IMR-90 (cell line): ENCODE measurements around the gene REXO1. TPM values are rescaled to one million over a fixed set of nuclear protein-coding genes. Genes with fewer than 3 reads are reported as not detected.

Experiments used
- ATAC-seq: fragments of 200-7000 bp; cut with Tn5 transposase; 2 replicates; pipeline ENCODE4 v1.9.1; 2020; ENCODE audit warnings: low read depth, mild to moderate bottlenecking, moderate library complexity
- BruUV-seq: library from RNA; stranded (reverse); fragments of 400-500 nt; replicated peaks from 2 replicates; lab custom pipeline; 2021; lab: Mats Ljungman, UMichigan
- CTCF ChIA-PET: fragments of 300-600 bp; formaldehyde crosslinking; extraction: SDS; loops from one replicate; lab custom pipeline; 2021; ENCODE audit warnings: antibody characterized with exemption; lab: Yijun Ruan, JAX
- POLR2A ChIA-PET: fragments of 300-600 bp; sonication (Branson Sonifier 250); formaldehyde crosslinking; loops from one replicate; lab custom pipeline; 2022; ENCODE audit warnings: antibody characterized with exemption; ENCODE audit not compliant: unreplicated experiment; lab: Charles Lee
- DNase-seq: peaks from one replicate; pipeline ENCODE4 v3.0.0; 2013
- H2AFZ ChIP-seq: replicated peaks from 2 replicates; pipeline ENCODE3; 2013; ENCODE audit warnings: low read length, mild to moderate bottlenecking; ENCODE audit not compliant: poor library complexity
- H2AK5ac ChIP-seq: 2 replicates; pipeline ENCODE4 v1.6.1; 2013; ENCODE audit warnings: low read depth, low read length, inconsistent platforms
- H2AK9ac ChIP-seq: replicated peaks from 2 replicates; pipeline ENCODE3; 2013; ENCODE audit warnings: mild to moderate bottlenecking, low read depth, low read length, moderate library complexity; ENCODE audit not compliant: poor library complexity
- H2BK120ac ChIP-seq: 2 replicates; pipeline ENCODE4 v1.6.1; 2013; ENCODE audit warnings: low read depth, low read length, inconsistent platforms
- H2BK15ac ChIP-seq: 3 replicates; pipeline ENCODE4 v1.6.1; 2013; ENCODE audit warnings: low read depth, low read length, inconsistent platforms
- H2BK20ac ChIP-seq: 2 replicates; pipeline ENCODE4 v1.6.1; 2013; ENCODE audit warnings: low read depth, mild to moderate bottlenecking, inconsistent platforms, low read length, moderate library complexity
- H2BK5ac ChIP-seq: 2 replicates; pipeline ENCODE4 v1.6.1; 2013; ENCODE audit warnings: mild to moderate bottlenecking, low read depth, low read length, inconsistent platforms; ENCODE audit not compliant: poor library complexity, severe bottlenecking
- H3K14ac ChIP-seq: replicated peaks from 2 replicates; pipeline ENCODE4 v1.6.1; 2013; ENCODE audit warnings: low read depth, low read length, inconsistent platforms
- H3K18ac ChIP-seq: 2 replicates; pipeline ENCODE4 v1.6.1; 2013; ENCODE audit warnings: low read depth, low read length, control low read depth
- H3K23ac ChIP-seq: 2 replicates; pipeline ENCODE4 v1.6.1; 2013; ENCODE audit warnings: low read depth, low read length, inconsistent platforms
- H3K27ac ChIP-seq: 2 replicates; pipeline ENCODE4 v1.5.1; 2013; ENCODE audit warnings: mild to moderate bottlenecking, control low read depth, low read length; ENCODE audit not compliant: insufficient read depth
- H3K27me3 ChIP-seq: 2 replicates; pipeline ENCODE4 v1.6.1; 2013; ENCODE audit warnings: low read length; ENCODE audit not compliant: control insufficient read depth, insufficient read depth
- H3K36me3 ChIP-seq: 2 replicates; pipeline ENCODE4 v1.6.1; 2013; ENCODE audit warnings: low read length, mixed read lengths; ENCODE audit not compliant: control insufficient read depth, insufficient read depth
- H3K4ac ChIP-seq: 2 replicates; pipeline ENCODE4 v1.6.1; 2013; ENCODE audit warnings: low read depth, low read length, inconsistent platforms
- H3K4me1 ChIP-seq: 2 replicates; pipeline ENCODE4 v1.6.1; 2013; ENCODE audit warnings: low read length, mixed read lengths; ENCODE audit not compliant: control insufficient read depth, insufficient read depth
- H3K4me2 ChIP-seq: 2 replicates; pipeline ENCODE4 v1.6.1; 2013; ENCODE audit warnings: low read depth, mild to moderate bottlenecking, control low read depth, low read length, moderate library complexity
- H3K4me3 ChIP-seq: 2 replicates; pipeline ENCODE4 v1.5.1; 2013; ENCODE audit warnings: low read depth, mild to moderate bottlenecking, control low read depth, low read length, moderate library complexity; ENCODE audit not compliant: insufficient read depth
- H3K56ac ChIP-seq: 2 replicates; pipeline ENCODE4 v1.6.1; 2013; ENCODE audit warnings: low read length, inconsistent platforms; ENCODE audit not compliant: insufficient read depth; ENCODE audit errors: extremely low read depth
- H3K79me1 ChIP-seq, 2 experiments: 2 replicates each; pipeline ENCODE4 v1.6.1; 2013; ENCODE audit warnings: low read length in 2 of 2, inconsistent platforms in 1 of 2, low read depth in 1 of 2
- H3K9ac ChIP-seq: 2 replicates; pipeline ENCODE4 v1.6.1; 2013; ENCODE audit warnings: low read depth, low read length, control low read depth
- H3K9me1 ChIP-seq: 2 replicates; pipeline ENCODE4 v1.6.1; 2013; ENCODE audit warnings: low read length, inconsistent platforms; ENCODE audit not compliant: insufficient read depth
- H3K9me3 ChIP-seq: 2 replicates; pipeline ENCODE4 v1.6.1; 2013; ENCODE audit warnings: low read length; ENCODE audit not compliant: control insufficient read depth, insufficient read depth
- H4K20me1 ChIP-seq: 2 replicates; pipeline ENCODE4 v1.6.1; 2013; ENCODE audit warnings: low read length, inconsistent platforms; ENCODE audit not compliant: insufficient read depth
- H4K5ac ChIP-seq: 2 replicates; pipeline ENCODE4 v1.6.1; 2013; ENCODE audit warnings: mild to moderate bottlenecking, low read depth, low read length, control low read depth
- H4K8ac ChIP-seq, 2 experiments: 2 replicates each; pipeline ENCODE4 v1.6.1; 2013; ENCODE audit warnings: low read depth in 2 of 2, low read length in 2 of 2, control low read depth in 1 of 2, inconsistent platforms in 1 of 2
- H4K91ac ChIP-seq: 2 replicates; pipeline ENCODE4 v1.6.1; 2013; ENCODE audit warnings: low read depth, low read length, inconsistent platforms; ENCODE audit not compliant: insufficient read depth
- CEBPB ChIP-seq: IDR thresholded peaks from 2 replicates; pipeline ENCODE4 v1.6.1; 2012; ENCODE audit warnings: low read depth, low read length, improper control_type of control experiment
- CHD1 ChIP-seq: IDR thresholded peaks from 2 replicates; pipeline ENCODE4 v1.6.1; 2012; ENCODE audit warnings: low read depth, low read length, improper control_type of control experiment
- MAFK ChIP-seq: IDR thresholded peaks from 2 replicates; pipeline ENCODE4 v1.6.1; 2012; ENCODE audit warnings: low read depth, low read length, improper control_type of control experiment
- MAZ ChIP-seq: IDR thresholded peaks from 2 replicates; pipeline ENCODE4 v1.6.1; 2012; ENCODE audit warnings: low read depth, mild to moderate bottlenecking, low read length, improper control_type of control experiment, moderate library complexity, borderline replicate concordance
- MXI1 ChIP-seq: IDR thresholded peaks from 2 replicates; pipeline ENCODE4 v1.6.1; 2012; ENCODE audit warnings: low read depth, mild to moderate bottlenecking, low read length, moderate library complexity, borderline replicate concordance
- POLR2A ChIP-seq: IDR thresholded peaks from 2 replicates; pipeline ENCODE4 v1.6.1; 2012; ENCODE audit warnings: mild to moderate bottlenecking, low read depth, low read length
- RAD21 ChIP-seq: IDR thresholded peaks from 2 replicates; pipeline ENCODE4 v1.6.1; 2012; ENCODE audit warnings: low read length, improper control_type of control experiment
- RFX5 ChIP-seq: IDR thresholded peaks from 2 replicates; pipeline ENCODE4 v1.8.0; 2012; ENCODE audit warnings: low read depth, mild to moderate bottlenecking, low read length, moderate library complexity
- SMC3 ChIP-seq: fragments of 150-350 bp; IDR thresholded peaks from 2 replicates; pipeline ENCODE4 v1.6.1; 2016; ENCODE audit warnings: low read depth, mild to moderate bottlenecking, antibody characterized with exemption, low read length, moderate library complexity
- WGBS, 2 experiments: methylation state at CpG; one replicate each; pipeline versions ENCODE4 v1.1.5 to v1.1.7; 2013; ENCODE audit warnings: missing lambda C conversion rate in 2 of 2; ENCODE audit not compliant: insufficient read length in 1 of 2; ENCODE audit errors: extremely low coverage in 2 of 2; 5-methylcytosine and 5-hydroxymethylcytosine counted together
- dilution Hi-C: fragments of 300-500 bp; cut with HindIII; formaldehyde crosslinking; loops from one replicate; pipeline ENCODE4 v1.14.3; 2018; ENCODE audit warnings: low sequenced_read_pairs; ENCODE audit not compliant: unreplicated experiment
- in situ Hi-C: fragments of 300-500 bp; cut with MboI; formaldehyde crosslinking; loops from 3 replicates; pipeline ENCODE4 v1.14.3; 2019; ENCODE audit warnings: low sequenced_read_pairs, inconsistent platforms, mixed read lengths
- intact Hi-C: fragments of 100-400 bp; cut with micrococcal nuclease; formaldehyde crosslinking; loops from 2 replicates; pipeline ENCODE4 v1.10.0; 2022
- polyA plus RNA-seq, 3 experiments: library from polyadenylated mRNA; depleted of rRNA; stranded (reverse); fragments of >200 nt; gene quantifications; 2 replicates each; pipeline ENCODE4 v1.2.3, GENCODE V29; 2012; ENCODE audit warnings: low replicate concordance in 1 of 3
- total RNA-seq: library from RNA; depleted of rRNA; stranded (reverse); fragments of >200 nt; gene quantifications from 2 replicates; pipeline ENCODE4 v1.2.3, GENCODE V29; 2012
- TF ChIP-seq, protein P1 (sequence below): fragments of 150-350 bp; IDR thresholded peaks from 2 replicates; pipeline ENCODE4 v1.6.1; 2016; ENCODE audit warnings: low read depth, mild to moderate bottlenecking, low read length, moderate library complexity, borderline replicate concordance
- TF ChIP-seq, protein P2 (sequence below): conservative IDR thresholded peaks from 2 replicates; pipeline ENCODE4 v1.5.1; 2012; ENCODE audit warnings: mild to moderate bottlenecking, low read depth, low read length, improper control_type of control experiment
- TF ChIP-seq, protein P3 (sequence below): fragments of 150-350 bp; IDR thresholded peaks from 2 replicates; pipeline ENCODE4 v1.6.1; 2017; ENCODE audit warnings: mild to moderate bottlenecking, antibody characterized with exemption, low read length, low read depth

The REXO1 gene
- total and polyA plus RNA-seq, 2 of the 4 experiments (the other 2 are of a cell fraction) = 1.4 to 63.7 TPM

DNA sequence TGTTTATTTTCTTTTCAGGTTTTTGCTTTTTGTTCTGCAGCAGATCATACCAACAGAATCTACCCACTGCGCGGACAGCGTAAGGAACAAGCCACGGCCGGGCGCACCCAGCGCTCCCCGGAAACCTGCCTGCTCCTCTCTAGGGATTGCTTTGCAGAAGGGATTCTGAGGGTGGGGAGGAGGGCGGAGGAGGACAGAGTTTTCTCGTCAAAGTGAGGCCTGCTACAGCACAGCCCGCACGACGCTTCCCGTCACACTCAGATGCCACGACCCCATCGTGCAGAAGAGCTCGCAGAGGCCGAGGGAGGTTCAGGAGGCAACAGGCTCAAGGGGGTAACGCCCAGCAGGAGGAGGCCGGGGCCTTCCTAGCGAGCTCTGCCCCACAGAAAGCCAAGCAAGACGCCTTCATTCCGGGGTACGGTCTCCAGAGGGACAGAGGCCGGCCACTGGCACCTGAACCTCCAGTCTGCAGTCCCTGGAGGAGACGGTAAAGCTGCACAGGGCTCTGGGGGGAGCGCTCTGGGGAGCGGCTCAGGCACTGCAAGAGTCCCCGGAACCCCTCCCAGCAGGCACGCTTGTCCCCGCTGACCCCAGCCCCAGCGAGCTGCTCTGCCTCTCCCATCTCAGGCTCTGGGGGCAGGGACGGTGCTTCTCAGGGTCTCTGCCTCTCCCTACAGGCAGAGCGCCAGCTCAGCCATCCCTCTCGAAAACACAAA, 6.9 kb downstream of the REXO1 start:
- H3K36me3 ChIP-seq = peaks cover 6% of the 10 kb centered on the region
- no peak for ATAC-seq
- H2BK20ac ChIP-seq = no peak overlapping the region
- no peak overlapping the region for H3K4me3 ChIP-seq
- no peak overlapping the region for H2BK120ac ChIP-seq
- no peak overlapping the region for H3K23ac ChIP-seq
- H3K79me1 ChIP-seq = peaks cover 3 to 77% of the 10 kb centered on the region in 2 experiments; a peak in 3 of 4 replicates
- no peaks in the 10 kb centered on the region for H3K9me1 ChIP-seq
- H3K56ac ChIP-seq = no peak overlapping the region
- H4K5ac ChIP-seq = no peak overlapping the region
- TF ChIP-seq MAZ (no peak), POLR2A (no peak), SMC3 (no peak), MXI1 (no peak), RAD21 (no peak), RFX5 (no peak), MAFK (no peak), CHD1 (no peak), CEBPB (no peak)
- TF ChIP-seq, protein P1, sequence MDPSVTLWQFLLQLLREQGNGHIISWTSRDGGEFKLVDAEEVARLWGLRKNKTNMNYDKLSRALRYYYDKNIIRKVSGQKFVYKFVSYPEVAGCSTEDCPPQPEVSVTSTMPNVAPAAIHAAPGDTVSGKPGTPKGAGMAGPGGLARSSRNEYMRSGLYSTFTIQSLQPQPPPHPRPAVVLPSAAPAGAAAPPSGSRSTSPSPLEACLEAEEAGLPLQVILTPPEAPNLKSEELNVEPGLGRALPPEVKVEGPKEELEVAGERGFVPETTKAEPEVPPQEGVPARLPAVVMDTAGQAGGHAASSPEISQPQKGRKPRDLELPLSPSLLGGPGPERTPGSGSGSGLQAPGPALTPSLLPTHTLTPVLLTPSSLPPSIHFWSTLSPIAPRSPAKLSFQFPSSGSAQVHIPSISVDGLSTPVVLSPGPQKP = no peak
- TF ChIP-seq, protein P2, sequence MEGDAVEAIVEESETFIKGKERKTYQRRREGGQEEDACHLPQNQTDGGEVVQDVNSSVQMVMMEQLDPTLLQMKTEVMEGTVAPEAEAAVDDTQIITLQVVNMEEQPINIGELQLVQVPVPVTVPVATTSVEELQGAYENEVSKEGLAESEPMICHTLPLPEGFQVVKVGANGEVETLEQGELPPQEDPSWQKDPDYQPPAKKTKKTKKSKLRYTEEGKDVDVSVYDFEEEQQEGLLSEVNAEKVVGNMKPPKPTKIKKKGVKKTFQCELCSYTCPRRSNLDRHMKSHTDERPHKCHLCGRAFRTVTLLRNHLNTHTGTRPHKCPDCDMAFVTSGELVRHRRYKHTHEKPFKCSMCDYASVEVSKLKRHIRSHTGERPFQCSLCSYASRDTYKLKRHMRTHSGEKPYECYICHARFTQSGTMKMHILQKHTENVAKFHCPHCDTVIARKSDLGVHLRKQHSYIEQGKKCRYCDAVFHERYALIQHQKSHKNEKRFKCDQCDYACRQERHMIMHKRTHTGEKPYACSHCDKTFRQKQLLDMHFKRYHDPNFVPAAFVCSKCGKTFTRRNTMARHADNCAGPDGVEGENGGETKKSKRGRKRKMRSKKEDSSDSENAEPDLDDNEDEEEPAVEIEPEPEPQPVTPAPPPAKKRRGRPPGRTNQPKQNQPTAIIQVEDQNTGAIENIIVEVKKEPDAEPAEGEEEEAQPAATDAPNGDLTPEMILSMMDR = no peak
- TF ChIP-seq, protein P3, sequence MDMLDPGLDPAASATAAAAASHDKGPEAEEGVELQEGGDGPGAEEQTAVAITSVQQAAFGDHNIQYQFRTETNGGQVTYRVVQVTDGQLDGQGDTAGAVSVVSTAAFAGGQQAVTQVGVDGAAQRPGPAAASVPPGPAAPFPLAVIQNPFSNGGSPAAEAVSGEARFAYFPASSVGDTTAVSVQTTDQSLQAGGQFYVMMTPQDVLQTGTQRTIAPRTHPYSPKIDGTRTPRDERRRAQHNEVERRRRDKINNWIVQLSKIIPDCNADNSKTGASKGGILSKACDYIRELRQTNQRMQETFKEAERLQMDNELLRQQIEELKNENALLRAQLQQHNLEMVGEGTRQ = no peak
- POLR2A ChIA-PET = no interaction called here
- in situ Hi-C loops (no loop called here), dilution Hi-C loops (no loop called here), intact Hi-C loops (no loop called here)
- H4K8ac ChIP-seq = no peak overlapping the region
- no peaks in the 10 kb centered on the region for H3K4me1 ChIP-seq
- no peaks in the 10 kb centered on the region for H3K27me3 ChIP-seq
- 65% methylated on average over 24 of the region's 35 CpGs; no CpG with 5 or more reads in 1 of the 2 experiments for WGBS, 2 experiments
- no peak for DNase-seq
- H2AFZ ChIP-seq = no peak overlapping the region
- H2AK5ac ChIP-seq = no peak overlapping the region
- BruUV-seq = no TSS peak
- H2AK9ac ChIP-seq = no peak overlapping the region
- no peaks in the 10 kb centered on the region for H3K9me3 ChIP-seq
- CTCF ChIA-PET = no interaction called here
- H2BK15ac ChIP-seq = no peak overlapping the region
- H3K14ac ChIP-seq = no peak overlapping the region
- no peak overlapping the region for H3K4ac ChIP-seq
- H4K91ac ChIP-seq = no peak overlapping the region
- peaks cover 98% of the 10 kb centered on the region for H4K20me1 ChIP-seq
- no peak overlapping the region for H3K27ac ChIP-seq
- H3K4me2 ChIP-seq = no peak overlapping the region
- H3K18ac ChIP-seq = no peak overlapping the region
- no peak overlapping the region for H2BK5ac ChIP-seq
- no peak overlapping the region for H3K9ac ChIP-seq
